Measurements from ENCODE around the gene SIK3. TPM values are rescaled to one million over a fixed set of nuclear protein-coding genes. Genes with fewer than 3 reads are reported as not detected.
"Not testable (repeated sequence)": the region's sequence is repeated elsewhere in the genome, so short reads cannot be mapped to it uniquely, and the experiment has no call there.

The SIK3 gene
- polyA plus RNA-seq, 1 experiment = 7.3 TPM

DNA sequence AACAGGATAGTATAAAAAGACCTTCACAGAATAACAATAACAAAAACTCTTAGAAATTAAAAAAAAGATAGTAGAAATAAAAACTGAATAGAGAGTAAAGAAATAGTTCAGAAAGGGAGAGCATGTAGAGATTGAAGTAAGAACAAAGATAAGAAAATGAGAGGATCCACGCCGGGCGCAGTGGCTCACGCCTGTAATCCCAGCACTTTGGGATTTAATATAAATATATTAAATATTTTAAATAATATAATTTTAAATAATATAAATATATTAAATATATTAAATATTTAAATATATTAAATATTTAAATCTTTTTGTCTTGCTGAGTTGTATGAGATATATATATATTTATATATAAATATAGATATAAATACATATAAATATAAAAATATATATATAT is 286.1 kb downstream of the SIK3 start:
- Histone ChIP-seq H3K27me3 (ENCODE audit: control insufficient read depth, insufficient read depth, low read length) (no peaks in the 10 kb centered on the region), H3K36me3 (ENCODE audit: control insufficient read depth, insufficient read depth, low read length) (no peaks in the 10 kb centered on the region), H3K4me3 (ENCODE audit: low read depth, low read length) (no peak overlapping the region)
- no peak for DNase-seq (ENCODE audit: low read depth)
- CTCF ChIA-PET = no interaction called here
- POLR2A ChIA-PET = no interaction called here
- TF ChIP-seq, protein P1, sequence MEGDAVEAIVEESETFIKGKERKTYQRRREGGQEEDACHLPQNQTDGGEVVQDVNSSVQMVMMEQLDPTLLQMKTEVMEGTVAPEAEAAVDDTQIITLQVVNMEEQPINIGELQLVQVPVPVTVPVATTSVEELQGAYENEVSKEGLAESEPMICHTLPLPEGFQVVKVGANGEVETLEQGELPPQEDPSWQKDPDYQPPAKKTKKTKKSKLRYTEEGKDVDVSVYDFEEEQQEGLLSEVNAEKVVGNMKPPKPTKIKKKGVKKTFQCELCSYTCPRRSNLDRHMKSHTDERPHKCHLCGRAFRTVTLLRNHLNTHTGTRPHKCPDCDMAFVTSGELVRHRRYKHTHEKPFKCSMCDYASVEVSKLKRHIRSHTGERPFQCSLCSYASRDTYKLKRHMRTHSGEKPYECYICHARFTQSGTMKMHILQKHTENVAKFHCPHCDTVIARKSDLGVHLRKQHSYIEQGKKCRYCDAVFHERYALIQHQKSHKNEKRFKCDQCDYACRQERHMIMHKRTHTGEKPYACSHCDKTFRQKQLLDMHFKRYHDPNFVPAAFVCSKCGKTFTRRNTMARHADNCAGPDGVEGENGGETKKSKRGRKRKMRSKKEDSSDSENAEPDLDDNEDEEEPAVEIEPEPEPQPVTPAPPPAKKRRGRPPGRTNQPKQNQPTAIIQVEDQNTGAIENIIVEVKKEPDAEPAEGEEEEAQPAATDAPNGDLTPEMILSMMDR (IDR thresholded peaks at IDR 0.05; ENCODE audit: insufficient read depth, low read depth, low read length) = no peak

DNA sequence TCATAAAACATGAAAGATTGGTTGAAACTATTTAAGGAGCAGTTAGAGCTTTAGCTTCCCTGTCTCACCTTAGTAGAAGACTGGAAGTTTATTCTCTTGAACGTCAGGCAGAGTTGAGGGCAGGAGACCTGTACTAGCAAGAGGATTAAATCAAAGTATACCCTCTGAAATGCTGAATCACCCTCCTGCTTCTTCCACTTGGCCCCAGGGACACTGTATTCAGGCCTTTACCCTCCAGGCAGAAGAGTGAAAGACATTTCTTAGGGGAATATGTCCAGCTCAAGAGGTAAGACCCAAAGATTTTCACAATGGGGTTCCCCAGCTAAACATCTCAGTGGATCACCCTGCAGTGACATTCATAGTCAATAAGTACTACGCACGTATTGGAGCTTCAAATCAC is 287.0 kb downstream of the SIK3 start:
- Histone ChIP-seq H3K27me3 (ENCODE audit: control insufficient read depth, insufficient read depth, low read length) (no peaks in the 10 kb centered on the region), H3K36me3 (ENCODE audit: control insufficient read depth, insufficient read depth, low read length) (no peaks in the 10 kb centered on the region), H3K4me3 (ENCODE audit: low read depth, low read length) (no peak overlapping the region)
- DNase-seq (ENCODE audit: low read depth) = no peak
- CTCF ChIA-PET = interaction anchor here (0.7 to 3.0 kb wide), 3 partner anchors 20 to 360 kb away, joined by 3 to 15 read pairs (median 3); partner anchors contain the start of gene APOA5
- TF ChIP-seq, protein P1 (IDR thresholded peaks at IDR 0.05; ENCODE audit: insufficient read depth, low read depth, low read length) = no peak
- POLR2A ChIA-PET = no interaction called here

DNA sequence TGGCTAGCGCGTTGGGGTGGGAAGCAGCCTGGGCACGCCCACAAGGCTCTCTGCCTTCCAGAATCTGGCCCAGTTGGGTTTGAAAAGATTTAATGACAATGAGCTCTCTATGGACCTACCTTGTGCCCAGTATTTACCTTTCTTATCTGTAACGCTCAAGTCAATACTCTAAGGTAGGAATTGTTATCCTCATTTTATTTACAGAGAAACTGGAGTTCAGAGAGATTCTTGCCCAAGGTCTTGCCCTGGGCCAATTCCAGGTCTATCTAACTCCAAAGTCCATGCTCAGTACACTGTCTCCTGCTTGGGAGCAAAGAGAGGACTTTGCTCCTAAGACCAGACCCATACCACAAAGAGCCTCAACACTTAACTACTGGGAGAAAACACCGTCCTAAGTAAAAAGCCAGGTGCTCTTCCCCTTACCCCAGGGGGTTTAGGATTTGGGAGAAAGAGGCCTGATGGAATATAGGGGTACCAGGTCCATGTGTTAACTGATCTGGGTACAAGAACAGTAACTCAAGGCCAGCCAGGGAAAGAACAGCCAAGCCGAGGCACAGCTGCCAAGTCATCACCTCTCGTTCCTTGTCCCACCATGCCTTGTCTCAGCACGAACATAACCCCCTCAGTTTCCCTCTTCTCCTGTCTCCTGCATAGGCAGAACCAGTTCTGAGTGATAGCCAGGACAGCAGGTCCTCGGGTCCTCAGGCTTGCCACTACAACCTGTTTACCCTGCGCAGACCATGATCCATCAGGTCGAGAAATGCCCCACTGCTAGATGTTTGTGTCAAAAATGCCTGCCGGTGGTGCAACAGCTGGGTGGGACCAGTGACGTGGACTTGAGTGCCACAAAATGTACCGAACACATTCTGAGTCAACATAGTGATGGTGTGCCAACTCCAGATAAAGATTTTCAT is 289.7 kb downstream of the SIK3 start:
- CTCF ChIA-PET = interaction anchor here (1.5 to 3.0 kb wide), 2 partner anchors 18 to 28 kb away, joined by 5 to 15 read pairs; partner anchors contain the start of gene APOA5
- Histone ChIP-seq H3K27me3 (ENCODE audit: control insufficient read depth, insufficient read depth, low read length) (no peaks in the 10 kb centered on the region), H3K4me3 (ENCODE audit: low read depth, low read length) (no peak overlapping the region), H3K36me3 (ENCODE audit: control insufficient read depth, insufficient read depth, low read length) (no peaks in the 10 kb centered on the region)
- POLR2A ChIA-PET = no interaction called here
- TF ChIP-seq, protein P1 (IDR thresholded peaks at IDR 0.05; ENCODE audit: insufficient read depth, low read depth, low read length) = no peak
- no peak for DNase-seq (ENCODE audit: low read depth)

DNA sequence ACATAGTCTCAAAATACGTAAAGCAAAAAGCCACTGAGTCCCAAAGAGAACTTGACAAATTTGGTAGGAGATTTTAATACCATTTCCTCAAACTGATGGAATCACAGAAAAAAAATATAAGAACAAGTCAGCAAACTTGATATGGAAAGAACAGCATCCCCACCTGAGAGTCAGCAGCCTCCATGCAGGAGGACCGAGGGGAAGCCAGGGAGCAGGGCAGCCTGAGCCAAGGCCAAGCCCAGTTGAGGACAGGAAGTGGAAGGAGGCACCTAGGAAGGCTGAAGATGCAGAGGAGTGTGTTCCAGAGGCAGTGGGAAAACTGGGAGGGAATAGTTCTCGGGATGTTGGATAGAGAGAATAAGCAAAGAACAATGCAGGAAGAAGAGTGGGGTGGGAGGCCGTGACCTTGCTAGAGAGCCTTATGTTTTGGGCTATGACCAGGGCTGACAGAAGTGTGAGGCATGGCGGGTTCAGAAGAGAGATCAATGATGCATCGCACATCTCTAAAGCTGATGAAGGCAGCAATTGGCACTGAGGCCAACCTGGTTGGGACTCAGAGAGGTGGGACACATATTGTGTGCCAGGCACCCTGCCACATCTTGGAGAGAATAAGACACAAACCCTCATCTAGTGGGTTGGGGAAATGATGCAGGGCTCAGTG is 290.5 kb downstream of the SIK3 start:
- H3K4me3 ChIP-seq (ENCODE audit: low read depth, low read length) = no peak overlapping the region
- ChIA-PET POLR2A (no interaction called here), CTCF (interaction anchor here (0.9 kb wide), 1 partner anchor 16 kb away, joined by 3 read pairs; the partner anchor contains the start of gene APOA5)
- no peaks in the 10 kb centered on the region for H3K27me3 ChIP-seq (ENCODE audit: control insufficient read depth, insufficient read depth, low read length)
- TF ChIP-seq, protein P1 (IDR thresholded peaks at IDR 0.05; ENCODE audit: insufficient read depth, low read depth, low read length) = no peak
- DNase-seq (ENCODE audit: low read depth) = no peak
- no peaks in the 10 kb centered on the region for H3K36me3 ChIP-seq (ENCODE audit: control insufficient read depth, insufficient read depth, low read length)

DNA sequence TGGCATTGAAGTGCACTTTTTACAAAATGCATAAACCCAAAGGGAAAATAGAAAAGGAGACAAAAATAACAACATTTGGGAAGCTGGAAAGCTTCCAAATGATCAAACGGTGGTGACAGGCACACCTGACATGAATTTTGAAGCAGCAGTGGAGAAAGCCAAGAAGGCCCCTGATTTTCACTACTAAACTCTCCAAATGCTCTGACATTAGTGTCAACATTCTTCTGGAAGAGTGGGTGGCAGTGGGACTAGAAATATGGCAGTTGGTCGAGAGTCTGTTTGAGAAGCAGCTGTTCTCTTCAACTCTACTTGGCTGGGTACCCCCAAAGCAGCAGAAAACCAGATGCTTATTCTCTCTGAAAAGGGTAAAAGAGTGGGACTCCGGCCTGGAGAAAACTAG is 294.2 kb downstream of the SIK3 start:
- CTCF ChIA-PET = interaction anchor here (0.6 to 1.6 kb wide), 2 partner anchors 13 to 70 kb away, joined by 3 to 7 read pairs; partner anchors contain the start of gene APOA5

DNA sequence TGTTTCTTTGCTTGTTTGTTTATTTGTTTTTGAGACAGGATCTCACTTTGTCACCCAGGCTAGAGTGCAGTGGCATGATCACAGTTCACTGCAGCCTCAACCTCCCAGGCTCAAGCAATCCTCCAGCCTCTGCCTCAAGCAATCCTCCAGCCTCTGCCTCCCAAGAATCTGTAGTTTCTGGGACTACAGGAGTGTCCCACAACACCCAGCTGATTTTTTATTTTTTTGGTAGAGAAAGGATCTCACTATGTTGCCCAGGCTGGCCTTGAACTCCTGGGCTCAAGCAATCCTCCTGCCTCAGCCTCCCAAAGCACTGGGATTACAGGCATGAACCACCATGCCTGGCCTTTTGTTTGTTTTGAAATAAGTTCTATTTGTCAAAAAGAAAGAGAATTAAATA is 296.6 kb downstream of the SIK3 start:
- H3K4me3 ChIP-seq (ENCODE audit: low read depth, low read length); POLR2A ChIA-PET; DNase-seq (ENCODE audit: low read depth); H3K36me3 ChIP-seq (ENCODE audit: control insufficient read depth, insufficient read depth, low read length); H3K27me3 ChIP-seq (ENCODE audit: control insufficient read depth, insufficient read depth, low read length): not testable (repeated sequence)
- CTCF ChIA-PET = interaction anchor here (0.6 to 0.9 kb wide), 2 partner anchors 28 to 57 kb away, joined by 3 read pairs; partner anchors contain the start of gene APOC3

More for the DNA sequence above, 294.2 kb downstream of the SIK3 start:
- DNase-seq (ENCODE audit: low read depth) = no peak
- Histone ChIP-seq H3K27me3 (ENCODE audit: control insufficient read depth, insufficient read depth, low read length) (peaks cover under 1% of the 10 kb centered on the region), H3K36me3 (ENCODE audit: control insufficient read depth, insufficient read depth, low read length) (no peaks in the 10 kb centered on the region), H3K4me3 (ENCODE audit: low read depth, low read length) (no peak overlapping the region)
- POLR2A ChIA-PET = no interaction called here
- TF ChIP-seq, protein P1 (IDR thresholded peaks at IDR 0.05; ENCODE audit: insufficient read depth, low read depth, low read length) = no peak

Measured in BJ (cell line).